A673 (cell line): ENCODE data around the gene CHAT. TPM values are rescaled to one million over a fixed set of nuclear protein-coding genes. Genes with fewer than 3 reads are reported as not detected.

Experiments used
- BruUV-seq: library from RNA; stranded (reverse); fragments of 400-500 nt; replicated peaks from 2 replicates; lab custom pipeline; 2021; lab: Mats Ljungman, UMichigan
- CTCF ChIA-PET: fragments of 300-600 bp; sonication (Branson Sonifier 250); formaldehyde crosslinking; loops from one replicate; lab custom pipeline; 2022; ENCODE audit warnings: antibody characterized with exemption; lab: Charles Lee
- POLR2A ChIA-PET: fragments of 300-600 bp; sonication (Branson Sonifier 250); formaldehyde crosslinking; loops from one replicate; lab custom pipeline; 2022; ENCODE audit warnings: antibody characterized with exemption; ENCODE audit not compliant: low non-redundant PET; lab: Charles Lee
- DNase-seq: peaks from one replicate; pipeline ENCODE4 v3.0.0-alpha.2; 2015; ENCODE audit warnings: low spot score
- H3K27ac ChIP-seq: fragments of 200-600 bp; sonication (generic); 2 replicates; pipeline ENCODE4 v1.5.1; 2016; ENCODE audit warnings: mixed run types, low read depth, mild to moderate bottlenecking, mixed read lengths, antibody characterized with exemption, low read length; ENCODE audit not compliant: poor library complexity, severe bottlenecking
- H3K27me3 ChIP-seq: fragments of 200-600 bp; sonication (generic); replicated peaks from 2 replicates; pipeline ENCODE4 v1.6.1; 2017; ENCODE audit warnings: mixed run types, low read depth, mild to moderate bottlenecking, mixed read lengths, antibody characterized with exemption, low read length; ENCODE audit not compliant: insufficient read depth, poor library complexity
- H3K36me3 ChIP-seq: fragments of 200-600 bp; sonication (generic); 2 replicates; pipeline ENCODE4 v1.6.1; 2016; ENCODE audit warnings: mixed run types, mild to moderate bottlenecking, mixed read lengths, antibody characterized with exemption, low read length; ENCODE audit not compliant: insufficient read depth, poor library complexity, severe bottlenecking
- H3K4me1 ChIP-seq: fragments of 200-600 bp; sonication (generic); 2 replicates; pipeline ENCODE4 v1.6.1; 2017; ENCODE audit warnings: mixed run types, mild to moderate bottlenecking, mixed read lengths, antibody characterized with exemption, low read length; ENCODE audit not compliant: insufficient read depth, poor library complexity, severe bottlenecking
- H3K4me3 ChIP-seq: fragments of 200-600 bp; sonication (generic); 2 replicates; pipeline ENCODE4 v1.5.1; 2016; ENCODE audit warnings: low read depth, mixed run types, mild to moderate bottlenecking, mixed read lengths, low read length; ENCODE audit not compliant: poor library complexity, severe bottlenecking
- H3K9me3 ChIP-seq: fragments of 200-600 bp; sonication (generic); 2 replicates; pipeline ENCODE4 v1.6.1; 2016; ENCODE audit warnings: mixed run types, low read depth, mild to moderate bottlenecking, mixed read lengths, antibody characterized with exemption, low read length; ENCODE audit not compliant: poor library complexity, severe bottlenecking
- CTCF ChIP-seq: fragments of 300-800, 200-600 bp; sonication (generic); conservative IDR thresholded peaks from 2 replicates; pipeline ENCODE4 v1.5.1; 2017; ENCODE audit warnings: low read depth, mild to moderate bottlenecking, antibody characterized with exemption, low read length, moderate library complexity, mixed read lengths
- EZH2 ChIP-seq: fragments of 200-600 bp; sonication (generic); IDR thresholded peaks from 2 replicates; pipeline ENCODE4 v1.6.1; 2017; ENCODE audit warnings: borderline replicate concordance, low read depth, mild to moderate bottlenecking, mixed read lengths, antibody characterized with exemption, low read length; ENCODE audit not compliant: poor library complexity, severe bottlenecking
- intact Hi-C: fragments of 100-400 bp; cut with micrococcal nuclease; formaldehyde crosslinking; loops from one replicate; pipeline ENCODE4 v1.10.0; 2022; ENCODE audit not compliant: unreplicated experiment
- total RNA-seq: library from RNA; stranded (reverse); gene quantifications from 2 replicates; pipeline ENCODE4 v1.2.3, GENCODE V29; 2021

Gene CHAT
- total RNA-seq, 1 experiment from 2014 or later: 0.56 TPM

- Histone ChIP-seq H3K4me3 (no peak overlapping the region), H3K27me3 (peaks cover 9% of the 10 kb centered on the region), H3K36me3 (no peaks in the 10 kb centered on the region), H3K27ac (no peak overlapping the region), H3K9me3 (no peaks in the 10 kb centered on the region), H3K4me1 (peaks cover 11% of the 10 kb centered on the region)
- BruUV-seq: no TSS peak
- no peak for DNase-seq
- POLR2A ChIA-PET: no interaction called here
- CTCF ChIA-PET: no interaction called here
- intact Hi-C loops: no loop called here
- TF ChIP-seq EZH2: no peak
- no peak for TF ChIP-seq CTCF
These were observed 10.8 kb downstream of the CHAT start for GRCh38 chr10:49624629-49625028.

- Histone ChIP-seq H3K27me3 (peaks cover 7% of the 10 kb centered on the region), H3K9me3 (no peaks in the 10 kb centered on the region), H3K4me1 (peaks cover 19% of the 10 kb centered on the region), H3K36me3 (no peaks in the 10 kb centered on the region), H3K4me3 (no peak overlapping the region), H3K27ac (no peak overlapping the region)
- DNase-seq: no peak
- BruUV-seq: no TSS peak
- no peak for TF ChIP-seq EZH2
- no peak for TF ChIP-seq CTCF
- intact Hi-C loops: no loop called here
- ChIA-PET CTCF (no interaction called here), POLR2A (no interaction called here)
These were observed 11.6 kb downstream of the CHAT start for GRCh38 chr10:49625411-49625810.

GRCh38 chr10:49627038-49627437, 13.2 kb downstream of the CHAT start:
- CTCF ChIA-PET: no interaction called here
- TF ChIP-seq CTCF (no peak), EZH2 (no peak)

More at GRCh38 chr10:49627038-49627437, 13.2 kb downstream of the CHAT start:
- BruUV-seq: no TSS peak
- Histone ChIP-seq H3K27me3 (peaks cover 7% of the 10 kb centered on the region), H3K36me3 (no peaks in the 10 kb centered on the region), H3K4me1 (peaks cover 20% of the 10 kb centered on the region), H3K27ac (no peak overlapping the region), H3K9me3 (no peaks in the 10 kb centered on the region), H3K4me3 (no peak overlapping the region)
- no peak for DNase-seq
- POLR2A ChIA-PET: interaction anchor here (0.6 kb wide), 1 partner anchor 181 kb away, joined by 3 read pairs; no protein-coding TSS in a partner anchor
- intact Hi-C loops: no loop called here
